GM19193 (cell line): ENCODE measurements around the gene CFAP52.
A peak's percentile ranks its signal among the peaks of the same experiment; 100 is the strongest.

Experiments
- POLR2A ChIP-seq: IDR thresholded peaks from 4 replicates; pipeline ENCODE4 v1.6.1; 2011; ENCODE audit not compliant: insufficient read depth, insufficient read length; ENCODE audit errors: extremely low read depth

The CFAP52 gene

GRCh38 chr17:9557857-9558256 lies 18.6 kb upstream of the CFAP52 start:
- no peak for TF ChIP-seq POLR2A

- no peak for TF ChIP-seq POLR2A
Observed at GRCh38 chr17:9564104-9564503, 12.3 kb upstream of the CFAP52 start.

DNA sequence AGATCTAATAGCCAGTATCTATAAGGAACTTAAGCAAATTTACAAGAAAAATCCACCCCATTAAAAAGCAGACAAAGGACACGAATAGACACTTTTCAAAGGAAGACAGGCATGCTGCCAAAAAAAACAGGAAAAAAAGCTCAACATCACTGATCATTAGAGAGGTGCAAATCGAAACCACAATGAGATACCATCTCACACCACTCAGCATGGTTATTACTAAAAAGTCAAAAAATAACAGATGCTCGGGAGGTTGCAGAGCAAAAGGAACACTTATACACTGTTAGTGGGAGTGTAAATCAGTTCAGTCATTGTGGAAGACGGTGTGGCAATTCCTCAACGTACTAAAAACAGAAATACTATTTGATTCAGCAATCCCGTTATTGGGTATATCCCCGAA lies 10.4 kb upstream of the CFAP52 start:
- TF ChIP-seq POLR2A: no peak

GRCh38 chr17:9568004-9568403 lies 8.4 kb upstream of the CFAP52 start:
- TF ChIP-seq POLR2A: no peak

GRCh38 chr17:9568957-9569588 lies 7.4 kb upstream of the CFAP52 start:
- TF ChIP-seq POLR2A: no peak

DNA sequence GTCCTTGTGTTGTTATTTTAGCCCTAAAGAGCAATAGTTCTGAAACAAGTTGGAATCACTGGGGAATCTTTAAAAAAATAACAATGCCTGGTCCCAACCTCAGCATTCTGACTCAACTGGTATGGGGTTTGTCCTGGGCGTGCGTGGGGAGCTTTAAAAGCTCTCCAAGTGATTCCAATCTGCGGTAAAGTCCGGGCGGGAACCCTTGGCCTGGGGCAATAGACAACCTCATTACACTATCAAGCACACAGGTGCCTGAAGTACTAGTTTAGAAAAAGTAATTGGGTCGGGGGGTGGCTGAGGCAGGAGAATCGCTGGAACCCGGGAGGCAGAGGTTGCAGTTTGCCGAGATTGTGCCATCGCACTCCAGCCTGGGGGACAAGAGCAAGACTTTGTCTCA lies 5.2 kb upstream of the CFAP52 start:
- TF ChIP-seq POLR2A: no peak

DNA sequence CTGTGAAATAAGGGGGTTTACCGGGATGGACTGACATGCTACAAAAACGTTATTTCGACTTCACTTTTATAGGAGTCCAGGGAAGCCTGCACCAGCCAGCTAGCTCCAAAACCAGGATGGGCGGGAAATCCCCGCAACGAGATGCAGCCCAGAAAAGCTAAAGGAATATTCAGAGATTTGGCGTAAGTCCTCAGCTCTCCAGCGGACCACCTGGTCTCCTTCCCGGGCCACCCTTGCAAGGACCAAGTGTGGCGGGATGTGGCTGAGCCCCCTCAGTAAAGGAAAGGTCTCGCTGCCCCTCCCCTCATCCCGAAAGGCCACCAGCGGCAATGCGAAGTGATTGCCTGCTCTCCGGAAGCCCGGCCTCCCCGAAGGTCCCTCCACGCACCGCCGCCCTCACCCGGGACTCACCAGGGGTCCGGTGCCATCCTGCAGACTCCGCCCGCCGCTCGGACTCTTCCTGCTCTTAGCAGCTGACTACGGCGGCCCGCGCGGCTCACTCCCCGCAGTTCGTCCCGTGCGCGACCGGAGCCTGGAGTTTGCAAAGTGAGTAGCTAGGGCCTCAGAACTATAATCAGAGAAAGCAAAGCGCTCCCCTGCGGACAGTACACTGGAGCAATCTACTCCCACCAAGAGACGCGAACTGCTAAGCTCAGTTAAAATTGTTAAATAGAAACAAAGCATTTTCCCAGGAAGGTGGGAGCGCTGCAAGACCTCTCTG lies 901 bp upstream of the CFAP52 start, which contains the start of gene STX8:
STX8 (minus strand) TSS at position 440 of the 721 bp plus-strand sequence; CDS start at position 428, 12 bp downstream.
- peak; percentile 79 for TF ChIP-seq POLR2A

- TF ChIP-seq POLR2A: no peak
Observed at GRCh38 chr17:9577373-9577709, 899 bp downstream of the CFAP52 start.

- no peak for TF ChIP-seq POLR2A
Observed at GRCh38 chr17:9587969-9588656, 11.7 kb downstream of the CFAP52 start.

DNA sequence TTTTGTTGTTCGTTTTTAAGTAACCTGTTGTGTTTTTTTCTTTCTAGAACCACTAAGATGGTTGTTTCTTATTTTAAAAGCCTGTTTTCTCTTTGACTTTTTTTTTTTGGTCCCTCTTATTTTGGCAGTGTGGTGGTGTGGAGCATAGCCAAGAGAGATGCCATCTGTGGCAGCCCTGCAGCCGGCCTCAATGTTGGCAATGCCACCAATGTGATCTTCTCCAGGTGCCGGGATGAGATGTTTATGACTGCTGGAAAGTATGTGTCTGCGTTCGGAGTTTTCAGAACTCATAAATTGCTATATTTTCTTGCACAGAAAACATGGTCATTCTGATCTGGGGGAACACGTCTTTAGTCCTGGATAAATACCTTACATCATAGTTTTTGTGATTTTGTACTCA lies 17.6 kb downstream of the CFAP52 start:
- no peak for TF ChIP-seq POLR2A

- no peak for TF ChIP-seq POLR2A
Observed at GRCh38 chr17:9598661-9599060, 22.2 kb downstream of the CFAP52 start.

GRCh38 chr17:9606453-9606852 lies 30.0 kb downstream of the CFAP52 start:
- TF ChIP-seq POLR2A: no peak

DNA sequence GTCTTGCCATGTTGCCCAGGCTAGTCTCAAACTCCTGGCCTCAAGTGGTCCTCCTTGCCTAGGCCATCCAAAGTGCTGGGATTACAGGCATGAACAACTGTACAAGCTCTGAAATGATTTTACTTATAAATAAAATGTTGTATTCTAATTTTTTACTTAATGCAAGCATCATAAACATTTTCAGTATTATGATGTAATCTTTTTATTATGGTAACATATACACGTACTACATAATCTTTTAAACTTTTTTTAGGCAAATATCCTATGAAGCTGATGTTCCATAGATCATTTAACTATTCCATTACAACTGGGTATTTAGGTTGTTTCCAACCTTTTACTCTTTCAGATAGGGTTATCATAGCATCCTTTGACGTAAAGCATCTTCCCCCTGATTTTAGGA lies 35.1 kb downstream of the CFAP52 start:
- TF ChIP-seq POLR2A: no peak

DNA sequence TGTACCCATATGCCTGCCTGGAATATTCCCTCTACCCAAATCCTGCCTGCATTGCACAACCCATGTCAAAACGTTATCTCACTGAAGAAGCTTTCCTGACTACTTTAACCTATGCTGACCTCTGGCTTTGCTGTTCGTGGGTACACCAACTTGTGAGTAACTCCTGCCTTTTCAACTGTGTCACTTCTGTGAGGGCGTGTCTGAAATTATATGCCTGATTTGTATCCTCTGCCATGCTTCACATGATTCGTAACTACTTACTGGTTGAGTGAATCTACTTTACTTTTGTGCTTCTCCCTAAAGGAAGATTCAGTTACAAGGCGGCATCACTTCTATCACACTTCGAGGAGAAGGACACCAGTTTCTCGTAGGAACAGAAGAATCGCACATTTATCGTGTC lies 35.6 kb downstream of the CFAP52 start:
- no peak for TF ChIP-seq POLR2A

GRCh38 chr17:9615486-9615885 lies 39.0 kb downstream of the CFAP52 start:
- TF ChIP-seq POLR2A: no peak

- no peak for TF ChIP-seq POLR2A
Observed at GRCh38 chr17:9622961-9623360, 46.5 kb downstream of the CFAP52 start.
